Measurements from ENCODE around the gene TMEFF2.

DNA sequence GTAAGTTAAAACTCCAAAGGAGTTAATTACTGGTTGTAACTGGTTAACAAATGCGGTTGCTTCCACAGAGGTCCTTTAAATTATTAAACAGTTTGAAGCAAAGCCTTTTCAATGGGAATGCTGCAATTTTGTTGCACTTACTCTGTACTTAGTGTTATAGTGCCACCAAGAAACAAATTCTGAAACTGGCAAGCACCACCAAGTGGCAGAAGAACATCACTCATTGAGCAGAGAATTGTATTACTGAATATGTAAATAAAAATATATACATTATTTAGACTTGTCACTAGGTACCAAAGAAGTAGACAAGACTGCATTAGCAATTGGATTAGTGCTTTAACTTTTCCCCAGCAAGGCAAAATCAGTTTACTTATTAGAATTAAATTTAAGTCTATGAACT is 2.6 kb upstream of the TMEFF2 start:
- no peak for TF ChIP-seq YY1 (IDR thresholded peaks at IDR 0.05; ENCODE audit: insufficient read depth, insufficient read length)
- TF ChIP-seq SUZ12 (IDR thresholded peaks at IDR 0.05; ENCODE audit: extremely low read depth, insufficient read depth, insufficient read length) = no peak
- TF ChIP-seq ZNF274 (IDR thresholded peaks at IDR 0.05; ENCODE audit: low read depth, low read length) = no peak

Measured in NT2/D1 (cell line).